Stimulated activated CD8-positive, alpha-beta memory T cell treated with anti-CD3 and anti-CD28 coated beads, Interleukin-4, amount 100 ng/mL, for 4 hours (primary cell): Measurements from ENCODE around the gene HJURP.

Experiments used
- DNase-seq, 2 donors: peaks; one replicate each; pipeline ENCODE4 v3.0.0-alpha.2; 2020; ENCODE audit warnings: low read depth in 2 of 2, low spot score in 1 of 2

HJURP gene

DNA sequence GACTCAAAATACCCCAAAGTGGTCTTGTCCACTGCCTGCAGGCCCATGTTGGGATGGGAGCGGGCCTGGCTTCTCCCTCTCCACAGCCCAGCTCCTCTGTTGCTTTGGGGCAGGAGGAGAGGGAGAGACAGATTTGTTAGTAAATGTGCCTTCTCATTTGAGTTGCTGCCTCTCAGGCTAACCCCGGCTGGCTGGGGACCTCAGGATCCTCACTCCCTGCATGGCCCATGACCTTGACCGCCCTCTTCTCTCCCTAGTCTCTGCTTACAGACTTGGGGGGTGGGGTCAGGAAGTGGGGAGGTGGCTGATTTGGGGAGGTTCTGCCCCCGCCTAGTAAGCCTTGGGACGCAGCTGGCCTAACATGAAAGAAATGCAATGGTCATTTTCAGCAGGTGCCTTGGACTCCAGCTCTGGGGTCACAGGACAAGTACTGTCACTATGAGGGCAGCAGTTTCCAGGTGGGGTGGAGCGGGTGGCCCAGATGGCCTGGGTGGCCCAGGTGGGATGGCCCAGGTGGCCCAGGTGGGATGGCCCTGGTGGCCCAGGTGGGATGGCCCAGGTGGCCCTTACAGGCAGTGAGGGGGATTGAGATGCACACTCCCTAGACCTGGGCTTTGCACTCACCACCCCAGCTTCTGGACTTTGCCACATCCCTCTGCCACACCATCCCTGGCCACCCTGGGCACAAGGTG, 24.1 kb downstream of the HJURP start:
- DNase-seq = no peak

DNA sequence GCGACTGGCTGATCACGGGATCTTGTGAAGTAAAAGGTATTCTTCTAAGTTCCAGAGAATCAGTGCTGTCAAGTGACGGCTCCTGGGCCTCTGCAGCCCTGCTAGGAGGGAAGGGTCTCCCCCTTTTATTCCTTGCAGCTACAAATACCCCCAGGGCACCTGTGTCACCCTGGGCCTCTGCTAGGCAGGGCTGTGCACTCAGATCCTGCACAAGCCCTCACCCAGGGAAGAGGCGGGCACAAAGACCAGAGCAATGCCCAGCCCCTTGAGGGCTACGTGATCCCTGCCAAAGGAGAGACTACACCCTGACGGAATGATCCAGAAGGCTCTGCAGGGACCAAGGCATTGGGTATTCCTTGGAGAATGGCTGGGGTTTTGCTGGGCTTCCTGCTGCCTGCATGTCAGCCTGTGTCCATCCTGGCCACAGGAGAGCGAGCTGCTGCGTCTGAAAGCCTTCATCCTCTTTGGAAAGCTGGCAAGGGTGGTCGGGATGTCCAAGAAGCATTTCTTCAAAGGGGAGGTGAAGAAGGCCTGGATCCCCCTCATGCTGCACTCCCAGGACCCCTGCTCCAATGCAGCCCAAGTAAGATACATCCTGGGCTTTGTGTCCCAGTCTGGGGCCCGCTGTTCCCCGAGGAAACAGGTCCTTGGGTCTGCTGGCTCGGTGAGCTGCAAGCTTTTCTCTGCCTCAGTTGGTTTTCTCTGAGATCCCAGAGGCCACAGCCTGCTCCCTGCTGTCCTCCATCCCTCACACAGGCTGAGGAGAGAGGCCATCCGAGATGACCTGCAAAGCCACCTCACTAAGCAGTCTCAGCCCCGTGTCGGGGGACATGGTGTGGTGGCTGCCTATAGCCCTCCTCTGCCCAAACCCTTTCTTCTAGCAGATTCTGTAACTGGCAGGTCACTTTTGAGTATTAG, 24.9 kb downstream of the HJURP start:
- DNase-seq = no peak

DNA sequence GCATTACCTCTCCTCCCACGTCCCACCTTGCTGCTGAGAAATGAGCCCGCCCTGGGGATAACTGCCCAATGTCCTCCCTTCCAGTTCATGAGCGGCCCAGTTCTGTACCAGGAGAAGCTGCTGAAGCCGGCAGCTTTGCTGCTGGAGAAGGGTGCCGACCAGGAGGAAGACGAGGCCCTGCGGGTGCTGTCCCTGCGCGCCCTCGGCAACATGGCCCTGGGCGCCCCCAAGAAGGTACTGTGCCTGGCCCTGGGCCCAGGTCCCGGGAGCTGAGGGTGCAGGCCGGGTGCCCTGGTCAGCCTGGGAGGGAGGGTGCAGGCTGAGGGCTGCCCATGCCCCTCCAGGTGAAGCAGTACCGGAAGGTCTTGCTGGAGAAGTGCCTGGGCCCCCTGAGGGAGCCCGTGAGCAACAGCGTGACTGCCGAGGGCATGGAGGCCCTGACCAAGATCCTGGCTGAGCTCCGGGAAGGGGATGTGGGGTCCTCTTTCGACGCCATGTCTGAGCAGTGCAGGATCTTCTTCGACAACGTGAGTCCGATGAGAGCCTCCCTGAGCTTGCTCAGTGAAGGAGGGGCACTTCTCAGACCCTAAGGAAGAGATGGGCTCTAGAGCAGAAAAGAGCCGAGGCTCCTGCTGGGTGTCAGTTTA, 25.7 kb downstream of the HJURP start:
- DNase-seq = no peak

DNA sequence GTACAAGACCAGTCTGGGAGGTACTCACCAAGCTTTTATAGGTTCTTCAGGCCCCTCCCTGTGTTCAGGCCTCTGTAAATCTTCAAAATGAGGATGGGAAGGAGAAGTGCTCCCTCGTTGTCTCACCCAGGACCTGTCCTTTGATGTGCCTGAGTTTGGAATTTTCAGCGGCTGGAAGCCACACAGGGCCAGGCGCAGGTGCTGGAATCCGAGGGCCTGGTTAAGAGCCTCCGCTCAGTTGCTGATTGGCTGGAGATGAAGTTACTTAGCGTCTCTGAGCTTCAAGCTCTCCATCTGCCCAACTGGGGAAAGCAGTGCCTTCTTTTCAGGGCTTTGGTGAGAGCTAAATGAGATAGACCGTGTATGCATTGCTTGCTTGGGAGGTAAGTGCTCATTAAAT, 30.0 kb downstream of the HJURP start:
- no peak for DNase-seq

DNA sequence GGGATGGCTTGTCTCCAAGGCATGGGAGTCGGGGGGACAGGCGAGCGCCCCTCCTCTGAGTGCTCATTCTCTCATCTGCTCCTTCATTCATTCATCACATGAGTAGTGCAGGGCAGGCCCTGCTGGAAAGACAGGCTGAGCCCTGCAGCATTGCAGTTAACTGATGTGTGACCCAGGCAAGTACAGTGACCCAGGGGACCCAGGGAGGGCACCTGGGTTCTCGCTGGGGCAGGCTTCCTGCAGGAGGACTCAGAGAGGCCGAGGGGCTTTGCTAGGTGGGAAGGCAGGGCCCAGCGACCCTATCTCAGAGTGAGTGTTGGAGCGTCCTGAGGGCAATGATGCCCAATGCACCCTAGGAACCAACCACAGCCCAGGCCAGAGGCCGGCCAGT, 30.6 kb downstream of the HJURP start:
- DNase-seq = no peak

DNA sequence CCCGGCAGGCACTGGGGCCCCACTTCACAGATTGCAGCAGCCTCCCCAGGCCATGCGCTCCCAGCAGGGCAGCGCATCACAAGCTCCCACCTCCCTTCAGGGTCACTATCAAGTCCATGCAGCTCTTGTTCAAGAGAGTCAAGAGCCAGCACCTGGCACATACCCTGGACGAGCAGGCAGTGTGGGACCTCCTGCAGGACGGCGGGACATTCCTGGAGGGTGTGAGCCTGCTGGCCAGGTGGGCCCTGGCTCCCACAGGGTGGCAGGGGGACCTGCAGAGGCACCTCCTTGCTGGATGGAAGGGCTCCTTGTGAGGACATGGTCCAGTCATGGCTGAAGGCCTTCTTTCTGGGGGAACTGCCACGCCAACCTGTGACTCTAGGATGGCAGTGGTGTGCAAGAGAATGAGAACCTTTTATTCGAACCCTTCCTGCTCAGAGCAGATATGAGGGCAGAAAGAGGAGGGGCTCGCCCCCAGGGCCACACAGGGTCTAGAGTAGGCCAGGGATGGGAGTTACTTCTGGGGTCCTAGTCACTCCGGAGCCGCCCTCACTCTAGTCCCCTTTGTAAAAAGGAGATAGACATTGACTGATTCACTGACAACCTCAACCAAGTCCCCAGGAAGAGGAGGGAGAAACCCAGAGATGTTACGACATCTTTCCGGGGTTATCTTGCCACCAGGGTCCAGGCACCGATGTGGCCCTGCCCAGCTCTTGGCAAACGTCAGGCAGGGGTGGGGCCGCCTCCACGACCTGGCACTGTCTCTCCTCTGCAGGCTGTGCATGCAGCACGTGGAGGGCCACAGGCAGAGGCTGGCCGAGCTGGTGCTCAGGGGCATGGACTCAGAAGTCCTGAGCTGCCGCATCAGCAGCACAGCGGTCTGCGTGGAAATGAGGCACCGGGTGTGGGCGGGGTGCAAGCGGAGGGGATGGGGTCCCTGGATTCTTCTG, 31.3 kb downstream of the HJURP start:
- no peak for DNase-seq

DNA sequence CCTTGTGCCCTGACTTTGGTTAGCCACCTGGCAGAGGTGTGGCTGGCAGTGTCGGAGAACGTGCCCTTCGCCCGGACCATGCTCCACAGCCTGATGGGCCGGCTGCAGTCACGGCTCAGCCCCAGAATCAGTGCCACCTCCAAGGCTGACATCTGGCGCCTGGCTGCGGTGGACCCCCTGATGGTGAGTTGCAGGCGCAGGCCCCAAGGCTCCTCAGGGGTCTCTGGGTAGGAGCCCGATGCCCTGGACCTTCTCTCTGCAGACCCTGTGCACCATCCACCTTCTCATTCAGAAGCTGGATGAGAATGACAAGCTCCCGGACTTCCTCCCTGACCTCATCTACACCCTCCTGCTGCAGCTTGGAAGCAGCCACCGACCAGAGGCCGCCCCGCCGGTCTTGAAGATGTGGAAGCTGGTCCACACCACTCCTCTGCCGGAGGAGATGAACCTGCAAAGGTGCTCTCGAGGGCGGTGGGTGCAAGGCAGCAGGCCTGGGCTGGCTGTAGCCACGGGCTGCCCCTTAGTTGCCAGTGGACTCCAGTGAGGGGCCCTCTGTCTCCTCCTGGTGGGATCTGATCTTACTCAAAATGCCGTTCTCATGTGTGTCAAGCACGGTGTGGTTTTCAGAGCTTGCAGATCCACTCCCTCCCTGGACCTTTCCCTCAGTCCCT, 32.1 kb downstream of the HJURP start:
- no peak for DNase-seq

DNA sequence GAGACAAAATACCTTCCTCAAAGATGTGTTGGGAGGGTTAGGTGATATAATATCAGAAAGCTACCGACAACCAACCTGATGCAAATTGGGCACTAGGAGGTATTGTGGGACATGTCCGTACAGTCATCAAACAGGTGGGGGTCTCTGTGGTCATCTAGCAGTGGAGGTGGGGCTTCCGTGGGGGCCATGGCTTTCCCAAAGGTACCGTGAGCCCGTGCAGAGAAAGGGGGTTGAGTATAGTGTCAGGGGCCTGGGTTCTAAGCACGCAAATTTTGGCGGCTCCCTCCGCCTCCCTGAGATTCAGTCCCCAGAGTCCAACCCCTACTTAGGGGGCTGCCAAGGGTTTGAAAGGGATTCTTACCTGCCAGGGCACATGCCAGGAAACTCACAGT, 32.6 kb downstream of the HJURP start:
- no peak for DNase-seq

DNA sequence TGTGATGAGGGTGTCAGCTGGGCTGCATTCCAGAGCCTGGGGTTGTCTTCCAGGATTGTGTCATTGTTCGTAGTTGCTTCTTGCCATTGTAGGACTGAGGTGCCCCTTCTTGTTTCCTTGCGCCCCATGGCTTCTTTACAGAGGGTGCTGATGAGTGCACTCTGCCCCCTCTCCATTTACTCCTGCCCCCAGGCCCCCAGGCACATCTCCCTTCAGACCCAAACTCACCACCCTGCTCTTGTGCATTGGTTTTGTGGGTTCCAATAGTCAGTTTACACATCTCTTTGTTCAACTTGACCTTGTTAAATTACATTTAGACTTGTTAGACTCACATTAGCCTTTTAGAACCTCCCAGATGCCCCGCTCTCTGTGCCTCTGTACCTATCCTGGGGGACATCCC, 33.1 kb downstream of the HJURP start:
- no peak for DNase-seq

DNA sequence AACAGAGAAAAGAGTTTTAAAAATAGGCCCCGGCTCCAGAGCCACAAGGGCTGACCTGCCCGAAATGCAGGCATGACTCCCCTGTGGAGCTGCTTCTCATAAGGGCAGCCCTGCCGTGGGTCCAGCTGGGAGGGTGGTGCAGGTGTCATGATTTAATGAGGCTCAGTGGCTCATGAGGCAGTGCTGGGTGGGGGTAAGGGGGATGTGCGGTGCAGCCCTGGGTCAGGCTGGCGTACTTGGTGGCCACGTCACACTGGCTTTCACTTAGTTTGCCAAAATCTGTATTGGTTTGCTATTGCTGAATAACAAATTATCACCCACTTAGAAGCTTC, 33.6 kb downstream of the HJURP start:
- DNase-seq = no peak

DNA sequence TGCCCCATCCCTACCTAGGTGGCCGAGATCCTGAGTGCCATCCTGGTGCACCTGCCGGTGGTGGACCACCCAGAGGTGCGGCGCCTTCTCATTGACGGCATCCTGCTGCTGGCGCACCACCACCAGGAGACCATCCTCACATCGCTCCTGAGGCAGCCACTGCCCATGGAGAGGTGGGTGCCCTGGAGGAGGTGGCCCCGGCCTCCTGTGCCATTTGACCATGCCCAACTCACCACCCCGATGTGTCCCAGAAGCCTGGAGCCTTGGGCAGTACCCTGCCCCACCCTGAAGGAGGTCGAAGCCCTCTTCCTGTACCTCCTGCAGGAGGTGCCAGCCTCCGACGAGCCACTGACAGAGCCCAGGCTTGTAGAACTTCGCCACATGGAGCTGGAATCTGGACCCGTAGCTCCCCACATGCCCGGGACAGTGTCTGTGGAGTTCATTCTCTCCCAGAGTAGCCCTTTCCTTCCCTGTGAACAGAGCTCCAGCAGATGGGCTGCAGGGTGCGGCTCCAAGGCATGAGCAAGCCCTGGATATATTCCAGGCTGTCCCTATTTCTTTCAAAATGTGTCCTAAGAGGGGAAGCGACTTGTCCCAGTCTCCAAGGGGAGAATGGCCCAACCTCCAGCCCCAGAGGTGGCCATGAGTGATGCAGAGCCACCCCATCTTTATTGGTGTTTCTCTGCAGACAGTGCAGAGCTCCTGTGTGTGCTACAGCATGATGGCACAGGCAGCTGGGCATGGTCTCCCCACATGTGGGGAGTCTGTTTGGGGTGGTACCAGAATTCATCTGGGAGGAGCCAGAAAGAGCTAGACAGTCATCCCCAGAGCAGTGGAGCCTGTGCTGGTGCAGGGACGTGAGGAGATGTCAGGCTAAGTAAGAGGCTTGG, 34.2 kb downstream of the HJURP start:
- DNase-seq = no peak

DNA sequence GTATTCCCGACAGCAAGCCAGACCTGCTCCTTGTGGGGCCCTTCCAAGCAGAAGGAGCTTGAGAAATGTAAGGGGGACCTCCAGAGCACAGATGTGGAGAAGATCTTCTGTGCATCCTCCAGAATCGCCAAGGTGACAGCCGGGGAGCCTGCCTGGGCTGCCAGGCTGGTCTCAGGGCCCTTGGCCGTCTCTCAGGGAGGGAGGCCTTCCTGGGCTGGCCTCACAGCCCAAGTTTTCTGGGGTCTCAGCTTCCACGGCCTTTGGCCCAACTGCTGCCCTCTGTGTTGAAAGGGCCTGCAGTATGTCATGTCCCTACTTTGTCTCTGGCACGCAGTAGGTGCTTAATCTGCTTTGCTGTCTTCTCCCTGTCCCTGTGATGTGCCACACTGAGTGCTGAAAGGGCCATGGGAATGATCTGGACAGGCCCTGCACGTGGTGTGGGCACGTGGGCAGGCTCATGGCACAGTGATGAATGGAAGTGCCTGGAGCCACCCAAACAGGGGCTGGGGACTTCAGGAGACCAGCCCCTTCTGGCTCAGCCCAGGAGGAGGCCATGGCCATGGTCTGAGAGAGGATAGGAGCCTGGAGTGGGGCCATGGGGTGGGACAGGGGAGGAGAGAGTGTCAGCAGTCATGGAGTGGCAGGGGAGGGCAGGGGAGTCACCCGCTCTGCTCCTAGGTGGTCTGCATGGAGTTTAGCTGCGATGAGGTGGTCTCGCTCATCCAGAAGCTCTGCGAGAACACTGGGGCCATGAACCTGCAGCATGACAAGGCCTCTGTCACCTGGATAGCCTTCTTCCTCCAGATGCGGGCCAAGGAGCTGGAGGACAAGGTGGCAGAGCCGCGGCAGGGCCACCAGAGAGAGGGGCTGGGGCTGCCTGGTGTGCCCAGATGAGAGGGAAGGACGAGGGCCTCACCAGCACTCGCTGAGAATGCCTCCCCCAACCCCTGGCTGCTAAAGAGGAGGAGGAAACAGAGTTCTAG, 35.4 kb downstream of the HJURP start:
- DNase-seq = no peak

DNA sequence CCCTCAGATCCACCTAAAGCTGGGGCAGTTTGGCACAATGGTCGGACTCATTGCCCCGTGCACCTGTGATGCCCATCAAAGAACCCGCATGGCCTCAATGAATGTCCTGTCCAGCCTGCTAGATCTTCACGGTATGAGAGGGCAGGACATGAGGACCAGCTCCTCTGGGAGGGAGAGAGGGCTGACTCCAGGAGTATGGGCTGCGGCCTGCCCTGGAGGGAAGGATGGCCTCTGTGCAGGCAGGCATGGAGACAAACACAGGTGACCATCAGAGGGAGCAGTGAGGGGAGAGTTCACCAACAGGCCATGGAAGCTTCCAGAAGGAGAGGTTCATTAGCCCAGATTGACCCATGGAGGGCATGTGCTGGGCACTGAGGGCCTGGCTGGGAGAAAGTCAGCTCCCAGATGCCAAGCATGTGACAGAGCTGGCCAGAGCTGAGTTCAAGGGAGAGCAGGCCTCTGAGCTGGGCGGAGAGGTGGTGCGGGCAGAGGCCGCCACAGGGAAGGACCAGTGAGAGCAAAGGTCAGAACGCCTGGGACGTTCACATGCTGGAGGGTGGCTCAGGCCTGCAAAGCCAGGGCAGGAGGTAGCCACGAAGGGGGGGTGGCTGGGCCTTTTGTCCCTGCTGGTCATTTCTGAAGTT, 36.2 kb downstream of the HJURP start:
- no peak for DNase-seq

DNA sequence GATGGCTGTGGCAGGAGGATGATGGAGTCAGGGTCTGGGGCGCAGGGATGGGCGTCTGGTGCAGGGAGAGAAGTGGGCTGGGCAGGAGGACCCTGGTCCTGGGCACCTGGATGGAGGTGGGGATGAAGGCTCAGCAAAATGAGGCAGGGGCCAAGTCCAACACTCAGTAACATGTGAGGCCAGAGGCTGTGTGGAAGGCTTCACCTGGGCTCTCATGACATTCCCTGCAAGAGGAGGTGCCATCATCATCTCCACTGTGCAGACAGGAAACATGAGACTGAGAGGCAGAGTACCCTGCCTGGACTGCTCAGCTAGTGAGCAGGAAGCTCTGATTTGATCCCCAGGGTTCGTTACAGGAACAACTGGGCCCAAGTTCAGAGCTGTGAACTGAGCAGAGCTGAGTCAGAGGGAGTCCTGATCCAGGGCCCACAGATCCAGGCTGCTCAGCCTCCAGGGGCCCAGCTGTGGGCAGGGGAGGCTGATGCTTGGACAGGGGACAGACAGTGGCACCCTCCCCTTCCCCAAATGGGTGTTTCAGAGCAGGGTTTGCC, 36.9 kb downstream of the HJURP start:
- DNase-seq = no peak

DNA sequence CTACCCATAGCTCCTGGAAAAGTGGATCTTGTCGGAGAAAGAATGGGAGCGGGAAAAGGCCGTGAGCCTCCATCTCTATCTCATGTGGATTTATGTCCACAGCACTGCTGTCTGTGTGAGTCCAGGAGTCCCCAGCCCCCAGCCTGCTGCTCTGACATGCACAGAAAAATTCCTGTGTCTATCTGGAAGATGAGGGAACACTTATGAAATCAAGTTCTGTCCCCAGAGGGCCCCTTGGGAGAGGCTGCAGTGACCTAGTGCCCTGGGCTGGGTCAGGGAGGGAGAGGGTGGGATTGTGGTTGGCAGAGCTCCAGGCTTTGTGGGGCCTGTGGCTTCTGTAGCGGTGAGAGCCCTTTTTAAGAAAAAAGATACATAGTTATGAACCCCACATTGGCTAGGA, 37.6 kb downstream of the HJURP start:
- DNase-seq = no peak

DNA sequence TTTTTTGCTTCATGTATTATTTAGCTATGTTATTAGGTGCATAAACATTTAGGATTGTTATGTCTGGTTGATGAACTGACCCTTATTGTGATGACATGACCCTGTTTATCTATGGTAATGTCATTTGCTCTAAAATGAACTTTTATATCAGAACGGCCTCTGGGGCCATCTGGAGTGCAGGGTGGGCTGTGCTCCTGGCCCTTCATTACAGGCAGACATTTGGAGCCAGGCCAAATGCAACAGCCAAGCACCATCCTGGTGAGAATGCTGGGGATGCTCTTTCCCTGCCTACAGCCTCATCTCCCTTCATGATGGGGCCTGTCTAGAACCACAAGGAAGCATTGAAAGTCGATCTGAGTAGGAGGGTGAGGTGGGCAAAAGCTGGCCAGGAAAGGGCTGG, 38.0 kb downstream of the HJURP start:
- no peak for DNase-seq

DNA sequence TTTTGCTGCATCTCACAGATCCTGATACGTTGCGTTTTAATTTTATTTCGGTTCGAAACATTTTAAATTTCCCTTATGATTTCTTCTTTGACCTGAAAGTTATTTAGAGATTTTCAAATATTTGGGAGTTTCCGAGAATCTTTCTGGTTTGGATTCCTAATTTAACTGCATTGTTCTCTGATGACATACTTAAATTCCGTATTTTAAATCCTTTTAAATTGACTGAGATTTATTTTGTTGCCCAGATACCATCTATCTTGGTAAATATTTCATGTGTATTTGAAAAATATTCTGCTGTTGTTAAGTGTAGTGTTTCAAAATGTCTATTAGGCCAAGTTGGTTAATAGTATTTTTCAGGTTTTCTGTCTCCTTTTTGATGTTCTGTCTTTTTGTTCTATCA, 38.5 kb downstream of the HJURP start:
- no peak for DNase-seq
